ENCODE results near the gene CTDP1. TPM values are rescaled to one million over a fixed set of nuclear protein-coding genes. Genes with fewer than 3 reads are reported as not detected.

Gene CTDP1
- total RNA-seq, 1 experiment from 2014 or later = 24.9 TPM

DNA sequence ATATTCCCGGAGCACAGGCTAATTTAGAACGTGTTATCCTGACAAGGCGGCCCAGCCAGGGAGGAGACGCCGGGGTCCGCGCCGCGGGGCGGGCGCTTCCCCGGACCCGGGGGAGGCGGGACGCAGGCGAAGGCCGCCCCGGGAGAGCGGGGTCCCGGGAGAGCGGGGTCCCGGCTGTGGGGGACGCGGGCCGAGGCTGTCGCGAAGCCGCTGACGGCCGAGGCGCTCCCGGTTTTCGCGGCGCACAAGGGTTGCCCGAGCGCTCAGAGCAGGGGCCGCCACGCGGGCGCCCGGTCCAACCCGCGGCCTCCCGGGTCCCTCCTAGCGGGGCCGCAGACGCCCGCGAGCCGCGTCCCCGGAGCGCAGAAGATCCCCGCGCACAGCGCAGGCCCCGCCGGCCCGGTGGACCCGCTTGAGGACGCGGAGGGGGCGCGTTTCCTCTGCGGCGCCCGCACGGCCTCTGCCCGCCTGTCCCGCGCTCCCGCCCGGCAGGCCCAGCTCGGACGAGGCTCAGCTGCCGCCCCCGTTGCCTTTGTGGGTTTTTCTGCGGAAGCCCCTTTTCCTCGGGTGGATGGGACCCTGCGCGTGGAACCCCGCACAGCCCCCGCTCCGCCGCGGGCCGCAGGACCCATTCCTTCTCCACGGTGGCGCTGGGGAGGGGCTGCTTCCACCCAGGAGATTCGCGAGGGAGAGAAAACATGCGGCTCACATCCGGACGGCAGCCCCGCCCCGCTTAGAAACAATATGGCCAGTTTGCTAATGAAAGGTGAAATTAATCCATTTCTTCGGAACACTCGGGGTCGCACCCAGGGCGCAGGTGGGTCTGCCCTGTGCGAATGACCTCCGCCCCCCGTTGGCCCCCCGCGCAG lies 108.5 kb downstream of the CTDP1 start (continued):
- TF ChIP-seq, protein P1, sequence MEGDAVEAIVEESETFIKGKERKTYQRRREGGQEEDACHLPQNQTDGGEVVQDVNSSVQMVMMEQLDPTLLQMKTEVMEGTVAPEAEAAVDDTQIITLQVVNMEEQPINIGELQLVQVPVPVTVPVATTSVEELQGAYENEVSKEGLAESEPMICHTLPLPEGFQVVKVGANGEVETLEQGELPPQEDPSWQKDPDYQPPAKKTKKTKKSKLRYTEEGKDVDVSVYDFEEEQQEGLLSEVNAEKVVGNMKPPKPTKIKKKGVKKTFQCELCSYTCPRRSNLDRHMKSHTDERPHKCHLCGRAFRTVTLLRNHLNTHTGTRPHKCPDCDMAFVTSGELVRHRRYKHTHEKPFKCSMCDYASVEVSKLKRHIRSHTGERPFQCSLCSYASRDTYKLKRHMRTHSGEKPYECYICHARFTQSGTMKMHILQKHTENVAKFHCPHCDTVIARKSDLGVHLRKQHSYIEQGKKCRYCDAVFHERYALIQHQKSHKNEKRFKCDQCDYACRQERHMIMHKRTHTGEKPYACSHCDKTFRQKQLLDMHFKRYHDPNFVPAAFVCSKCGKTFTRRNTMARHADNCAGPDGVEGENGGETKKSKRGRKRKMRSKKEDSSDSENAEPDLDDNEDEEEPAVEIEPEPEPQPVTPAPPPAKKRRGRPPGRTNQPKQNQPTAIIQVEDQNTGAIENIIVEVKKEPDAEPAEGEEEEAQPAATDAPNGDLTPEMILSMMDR (IDR thresholded peaks at IDR 0.05 in 2 of 3, conservative IDR thresholded peaks at IDR 0.05 in 1 of 3; ENCODE audit: borderline replicate concordance in 1 of 3, insufficient read depth in 1 of 3, low read depth in 2 of 3, low read length in 2 of 3) = no peak
- TF ChIP-seq, protein P2, sequence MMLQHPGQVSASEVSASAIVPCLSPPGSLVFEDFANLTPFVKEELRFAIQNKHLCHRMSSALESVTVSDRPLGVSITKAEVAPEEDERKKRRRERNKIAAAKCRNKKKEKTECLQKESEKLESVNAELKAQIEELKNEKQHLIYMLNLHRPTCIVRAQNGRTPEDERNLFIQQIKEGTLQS (IDR thresholded peaks at IDR 0.05) = no peak
- no peak for TF ChIP-seq CEBPB (IDR thresholded peaks at IDR 0.05; ENCODE audit: low read depth)
- no peak for TF ChIP-seq EZH2phosphoT487 (IDR thresholded peaks at IDR 0.05; ENCODE audit: borderline replicate concordance)
- TF ChIP-seq TCF7L2 (IDR thresholded peaks at IDR 0.05; ENCODE audit: borderline replicate concordance, extremely low read depth, insufficient read depth, insufficient read length) = no peak
- no peak for TF ChIP-seq POLR2A (IDR thresholded peaks at IDR 0.05; ENCODE audit: borderline replicate concordance, extremely low read depth, insufficient read depth, insufficient read length)

DNA sequence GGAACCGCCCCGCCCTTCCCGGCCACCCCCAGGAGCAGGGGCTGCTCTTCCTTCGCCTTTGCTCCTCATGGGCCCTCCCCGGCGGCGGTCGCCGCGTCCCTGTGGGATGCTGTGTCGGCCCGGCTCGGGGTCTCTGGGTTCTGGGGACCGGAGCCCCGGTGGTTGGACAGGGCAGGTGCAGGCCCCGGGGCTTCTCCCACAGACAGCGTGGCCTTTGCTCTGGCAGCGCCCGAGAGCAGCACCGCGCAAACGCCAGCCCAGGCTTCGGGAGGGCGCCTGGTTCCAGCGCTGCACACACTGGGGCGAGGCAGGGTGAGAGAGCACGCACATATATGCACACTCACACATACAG lies 109.1 kb downstream of the CTDP1 start:
- Histone ChIP-seq H3K9me2 (ENCODE audit: insufficient read depth) (no peaks in the 10 kb centered on the region), H3K36me3 (ENCODE audit: control insufficient read depth in 1 of 2, insufficient read depth in 2 of 2, low read length in 2 of 2) (no peaks in the 10 kb centered on the region), H3K27me3 (ENCODE audit: insufficient read depth, low read length) (no peaks in the 10 kb centered on the region), H3K27ac (ENCODE audit: low read depth, low read length) (no peak overlapping the region), H3K79me2 (ENCODE audit: insufficient read depth, low read length) (no peaks in the 10 kb centered on the region), H2AFZ (ENCODE audit: low read depth, low read length, poor library complexity, severe bottlenecking) (no peak overlapping the region), H3K4me2 (ENCODE audit: low read length) (no peak overlapping the region), H3K4me3 (replicated peaks in 1 of 2; ENCODE audit: low read depth in 1 of 2, low read length in 2 of 2) (no peak overlapping the region), H3K9me3 (ENCODE audit: control insufficient read depth in 1 of 2, insufficient read depth in 1 of 2, low read depth in 1 of 2, low read length in 2 of 2) (no peaks in the 10 kb centered on the region), H3K9ac (ENCODE audit: low read length) (no peak overlapping the region), H3K4me1 (ENCODE audit: control insufficient read depth in 1 of 2, insufficient read depth in 2 of 2, low read length in 2 of 2) (no peaks in the 10 kb centered on the region), H4K20me1 (ENCODE audit: insufficient read depth) (no peaks in the 10 kb centered on the region)
- ChIA-PET CTCF (no interaction called here), POLR2A (no interaction called here), RAD21 (ENCODE audit: low non-redundant PET in 1 of 2, low total read pairs in 2 of 2, uncharacterized antibody in 2 of 2, unreplicated experiment in 2 of 2) (no interaction called here)
- intact Hi-C loops (cut with micrococcal nuclease) = no loop called here
- TF ChIP-seq EZH2 (IDR thresholded peaks at IDR 0.05) = no peak
- TF ChIP-seq, protein P1 (IDR thresholded peaks at IDR 0.05 in 2 of 3, conservative IDR thresholded peaks at IDR 0.05 in 1 of 3; ENCODE audit: borderline replicate concordance in 1 of 3, insufficient read depth in 1 of 3, low read depth in 2 of 3, low read length in 2 of 3) = 0 out of 6 replicates have a peak, but pooled peaks of 1 of the 3 experiments have one; percentile 10
- DNase-seq (ENCODE audit: low read depth, low spot score) (no peak), ATAC-seq (no peak)
- BruUV-seq (replicated peaks) = no TSS peak
